ENCODE results near the gene NCBP3.

Gene NCBP3

GRCh38 chr17:3753624-3754023 is 92.4 kb downstream of the NCBP3 start:
- Histone ChIP-seq H3K9ac (ENCODE audit: low read depth, low read length) (no peak overlapping the region), H3K27me3 (ENCODE audit: control insufficient read depth, insufficient read depth, low read length) (no peaks in the 10 kb centered on the region), H3K27ac (ENCODE audit: low read depth, low read length) (no peak overlapping the region), H3K4me3 (ENCODE audit: low read depth, low read length) (no peak overlapping the region), H3K36me3 (ENCODE audit: control insufficient read depth, insufficient read depth, low read length) (no peaks in the 10 kb centered on the region), H3K4me1 (ENCODE audit: control insufficient read depth, insufficient read depth, low read length) (no peaks in the 10 kb centered on the region), H3K9me3 (ENCODE audit: control insufficient read depth, insufficient read depth, low read length) (no peaks in the 10 kb centered on the region)

Measured in HUES48 (cell line).